Osteocyte (in vitro differentiated cells): ENCODE data around the gene ZMIZ2. TPM values are rescaled to one million over a fixed set of nuclear protein-coding genes. Genes with fewer than 3 reads are reported as not detected.

Experiments
- DNase-seq: peaks from one replicate; pipeline ENCODE4 v3.0.0; 2021; ENCODE audit warnings: mixed read lengths; ENCODE audit not compliant: unreplicated experiment; ENCODE audit errors: extremely low spot score
- H3K27ac Mint-ChIP-seq: one replicate; pipeline ENCODE4 v1.8.0; 2021; ENCODE audit warnings: mild to moderate bottlenecking, mixed read lengths; ENCODE audit not compliant: unreplicated experiment
- H3K27me3 Mint-ChIP-seq: one replicate; pipeline ENCODE4 v1.8.0; 2021; ENCODE audit warnings: mixed read lengths; ENCODE audit not compliant: unreplicated experiment
- H3K36me3 Mint-ChIP-seq: one replicate; pipeline ENCODE4 v1.8.0; 2021; ENCODE audit warnings: mixed read lengths; ENCODE audit not compliant: unreplicated experiment
- H3K4me1 Mint-ChIP-seq: one replicate; pipeline ENCODE4 v1.8.0; 2021; ENCODE audit warnings: mixed read lengths; ENCODE audit not compliant: unreplicated experiment
- H3K4me3 Mint-ChIP-seq: one replicate; pipeline ENCODE4 v1.8.0; 2021; ENCODE audit warnings: mild to moderate bottlenecking, moderate library complexity, mixed read lengths; ENCODE audit not compliant: unreplicated experiment
- H3K9me3 Mint-ChIP-seq: one replicate; pipeline ENCODE4 v1.8.0; 2021; ENCODE audit warnings: mixed read lengths; ENCODE audit not compliant: unreplicated experiment
- CTCF ChIP-seq: fragments of 200-600 bp; sonication (generic); IDR thresholded peaks from 2 replicates; pipeline ENCODE4 v1.5.0; 2021; ENCODE audit warnings: antibody characterized with exemption, mild to moderate bottlenecking, moderate library complexity
- total RNA-seq: library from RNA; stranded (reverse); gene quantifications from 2 replicates; pipeline ENCODE4 v1.2.1, GENCODE V29; 2021

ZMIZ2 gene
- total RNA-seq, 1 donor from 2014 or later = 96.4 TPM

DNA sequence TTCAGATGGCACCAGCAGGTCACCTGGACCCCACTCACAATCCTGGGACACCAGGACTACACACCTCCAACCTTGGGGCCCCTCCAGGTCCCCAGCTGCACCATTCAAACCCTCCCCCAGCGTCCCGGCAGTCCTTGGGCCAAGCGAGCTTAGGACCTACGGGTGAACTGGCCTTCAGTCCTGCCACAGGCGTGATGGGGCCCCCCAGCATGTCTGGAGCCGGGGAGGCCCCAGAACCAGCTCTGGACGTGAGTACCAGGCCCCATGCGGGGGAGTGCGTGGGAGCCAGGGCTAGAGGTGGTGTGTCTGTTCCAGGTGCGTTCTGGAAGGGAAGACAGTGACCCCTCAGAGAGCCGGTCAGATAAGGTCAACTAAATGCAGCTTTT is 17.8 kb downstream of the ZMIZ2 start:
- Mint-ChIP-seq H3K4me1 (peaks cover 33% of the 10 kb centered on the region), H3K9me3 (no peaks in the 10 kb centered on the region)

DNA sequence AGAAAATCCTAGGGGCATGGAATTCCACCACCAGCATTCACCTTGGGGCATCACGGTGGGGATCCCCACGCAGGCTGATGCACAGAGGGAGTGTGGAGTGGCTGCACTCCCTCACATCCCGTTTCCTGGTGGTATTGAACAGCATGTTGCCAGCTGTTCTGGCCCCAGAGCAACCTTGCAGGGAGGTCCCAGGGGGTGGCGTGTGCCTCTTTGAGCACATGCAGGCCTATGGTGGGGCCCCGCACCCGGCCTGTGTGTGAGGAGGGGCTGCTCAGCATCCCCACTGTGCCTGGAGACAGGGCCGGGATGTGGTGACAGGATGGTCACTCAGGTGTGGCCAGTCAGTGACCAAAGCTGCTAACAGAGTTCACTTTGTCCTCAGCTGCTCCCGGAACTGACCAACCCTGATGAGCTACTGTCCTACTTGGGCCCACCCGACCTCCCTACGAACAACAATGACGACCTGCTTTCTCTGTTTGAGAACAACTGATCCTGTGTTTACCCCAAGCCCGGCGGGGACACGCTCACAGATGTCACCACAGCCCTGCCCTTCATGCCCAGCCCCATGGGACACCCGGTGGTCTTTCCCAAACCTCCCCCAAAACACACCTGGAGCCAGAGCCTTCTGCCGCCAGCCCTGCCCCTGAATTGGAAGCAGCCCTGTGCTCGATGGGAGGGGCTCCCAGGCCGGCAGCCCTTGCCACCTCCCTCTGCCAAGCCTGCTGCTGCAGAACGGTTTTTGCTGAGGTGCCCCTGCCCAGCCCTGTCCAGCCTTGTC is 18.7 kb downstream of the ZMIZ2 start:
- Mint-ChIP-seq H3K4me1 (peaks cover 33% of the 10 kb centered on the region), H3K9me3 (no peaks in the 10 kb centered on the region), H3K27ac (peak overlapping the region; percentile 86), H3K27me3 (no peaks in the 10 kb centered on the region), H3K4me3 (no peak overlapping the region), H3K36me3 (peaks cover 27% of the 10 kb centered on the region)
- TF ChIP-seq CTCF = no peak
- DNase-seq = no peak

More for the DNA sequence above, 17.8 kb downstream of the ZMIZ2 start:
- TF ChIP-seq CTCF = no peak
- H3K4me3 Mint-ChIP-seq = no peak overlapping the region
- H3K27me3 Mint-ChIP-seq = no peaks in the 10 kb centered on the region
- DNase-seq = no peak
- H3K27ac Mint-ChIP-seq = no peak overlapping the region
- peaks cover 33% of the 10 kb centered on the region for H3K36me3 Mint-ChIP-seq

DNA sequence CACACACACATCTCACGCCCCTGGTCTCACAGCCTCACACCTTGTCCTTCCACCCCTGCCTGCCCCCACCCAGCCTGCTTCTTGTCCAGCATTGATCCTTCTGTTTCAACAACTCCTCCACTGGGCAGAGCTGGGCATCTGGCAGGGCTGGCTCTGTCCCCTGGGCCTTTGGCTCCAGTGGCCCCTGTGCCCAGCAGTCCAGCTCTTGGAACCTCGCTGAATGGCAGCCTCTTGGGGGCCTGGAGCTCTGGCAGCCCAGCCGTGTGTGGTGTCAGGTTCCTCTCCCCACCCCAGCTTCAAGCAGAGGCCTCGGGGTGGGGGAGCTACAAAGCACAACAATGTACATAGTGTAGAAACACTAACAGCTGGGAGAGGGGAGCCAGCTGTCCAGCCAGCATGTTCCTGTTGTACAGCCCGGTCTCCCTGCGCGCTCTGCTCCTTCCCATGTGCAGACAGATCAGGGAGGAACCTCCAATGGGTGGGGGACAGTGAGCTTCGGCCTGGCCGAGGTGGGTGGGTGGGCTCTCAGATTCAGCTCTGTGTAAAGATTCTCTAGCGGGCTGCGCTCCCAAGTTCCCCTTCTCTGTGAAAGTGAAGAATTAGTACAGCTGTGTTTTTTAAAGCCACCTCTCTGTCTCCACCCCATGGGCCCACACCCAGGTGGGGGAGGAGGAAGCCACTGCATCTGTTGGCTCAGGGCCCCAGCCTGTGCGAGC is 19.4 kb downstream of the ZMIZ2 start:
- no peaks in the 10 kb centered on the region for H3K9me3 Mint-ChIP-seq
- H3K27me3 Mint-ChIP-seq = no peaks in the 10 kb centered on the region
- H3K4me1 Mint-ChIP-seq = peaks cover 33% of the 10 kb centered on the region
- H3K4me3 Mint-ChIP-seq = peak overlapping the region; percentile 42
- peaks cover 23% of the 10 kb centered on the region for H3K36me3 Mint-ChIP-seq
- DNase-seq = no peak
- H3K27ac Mint-ChIP-seq = peak overlapping the region; percentile 86
- no peak for TF ChIP-seq CTCF

- Mint-ChIP-seq H3K27ac (peak overlapping the region; percentile 86), H3K4me3 (peak overlapping the region; percentile 42)
- DNase-seq = no peak
These were observed 20.2 kb downstream of the ZMIZ2 start for GRCh38 chr7:44768628-44769371.

More at GRCh38 chr7:44768628-44769371, 20.2 kb downstream of the ZMIZ2 start:
- Mint-ChIP-seq H3K9me3 (no peaks in the 10 kb centered on the region), H3K27me3 (no peaks in the 10 kb centered on the region), H3K4me1 (peaks cover 33% of the 10 kb centered on the region), H3K36me3 (peaks cover 19% of the 10 kb centered on the region)
- no peak for TF ChIP-seq CTCF
